MM.1S (cell line): ENCODE data around the gene UQCC2.

Experiments used
- EZH2phosphoT487 ChIP-seq: fragments of 300-600 bp; sonication (generic); IDR thresholded peaks from 2 replicates; pipeline ENCODE4 v1.6.1; 2018; ENCODE audit warnings: antibody characterized with exemption, low read length
- TF ChIP-seq, protein P1 (sequence below): fragments of 300-600 bp; sonication (generic); IDR thresholded peaks from 2 replicates; pipeline ENCODE4 v1.5.1; 2016; ENCODE audit warnings: antibody characterized with exemption, low read length, mixed read lengths

DNA sequence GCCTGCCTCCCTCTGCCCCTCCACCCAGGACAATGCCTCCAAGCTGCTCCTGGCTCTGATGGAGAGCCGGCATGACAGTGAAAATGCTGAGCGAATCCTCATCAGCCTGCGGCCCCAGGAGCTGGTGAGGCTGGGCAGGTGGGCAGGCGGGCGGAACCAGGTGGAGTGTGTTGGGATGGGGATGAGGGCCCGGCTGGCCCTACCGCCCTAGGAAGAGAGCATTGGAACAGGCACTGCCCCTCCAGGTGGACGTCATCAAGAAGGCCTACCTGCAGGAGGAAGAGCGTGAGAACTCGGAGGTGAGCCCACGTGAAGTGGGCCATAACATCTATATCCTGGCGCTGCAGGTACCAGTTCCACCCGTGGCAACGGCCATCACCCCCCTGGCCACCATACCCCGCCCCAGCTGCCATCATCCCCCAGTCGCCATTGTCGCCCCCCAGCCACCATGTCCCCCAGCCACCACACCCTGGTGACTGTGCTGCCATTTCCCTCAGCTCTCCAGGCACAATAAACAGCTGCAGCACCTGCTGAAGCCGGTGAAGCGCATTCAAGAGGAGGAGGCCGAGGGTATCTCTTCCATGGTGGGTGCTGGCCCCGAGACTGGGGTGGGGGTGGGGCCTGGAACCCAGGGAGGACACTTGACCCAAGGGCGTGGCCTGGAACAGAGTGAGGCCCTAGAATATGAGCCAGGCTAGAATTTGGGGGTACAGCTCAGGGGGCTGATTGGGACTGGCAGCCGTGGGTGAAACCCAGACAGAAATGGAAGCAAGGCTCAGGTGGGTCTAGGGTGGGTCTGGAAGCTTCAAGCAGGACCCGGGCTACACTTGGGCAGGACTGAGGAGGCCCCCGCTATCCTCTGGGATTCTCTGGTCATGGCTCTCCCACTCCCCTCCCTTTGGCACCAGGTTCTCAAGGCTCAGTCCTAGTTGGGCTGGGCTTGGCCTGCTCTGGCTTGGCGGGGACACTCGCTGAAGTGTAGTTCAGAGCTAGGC is 24.2 kb downstream of the UQCC2 start:
- TF ChIP-seq, protein P1, sequence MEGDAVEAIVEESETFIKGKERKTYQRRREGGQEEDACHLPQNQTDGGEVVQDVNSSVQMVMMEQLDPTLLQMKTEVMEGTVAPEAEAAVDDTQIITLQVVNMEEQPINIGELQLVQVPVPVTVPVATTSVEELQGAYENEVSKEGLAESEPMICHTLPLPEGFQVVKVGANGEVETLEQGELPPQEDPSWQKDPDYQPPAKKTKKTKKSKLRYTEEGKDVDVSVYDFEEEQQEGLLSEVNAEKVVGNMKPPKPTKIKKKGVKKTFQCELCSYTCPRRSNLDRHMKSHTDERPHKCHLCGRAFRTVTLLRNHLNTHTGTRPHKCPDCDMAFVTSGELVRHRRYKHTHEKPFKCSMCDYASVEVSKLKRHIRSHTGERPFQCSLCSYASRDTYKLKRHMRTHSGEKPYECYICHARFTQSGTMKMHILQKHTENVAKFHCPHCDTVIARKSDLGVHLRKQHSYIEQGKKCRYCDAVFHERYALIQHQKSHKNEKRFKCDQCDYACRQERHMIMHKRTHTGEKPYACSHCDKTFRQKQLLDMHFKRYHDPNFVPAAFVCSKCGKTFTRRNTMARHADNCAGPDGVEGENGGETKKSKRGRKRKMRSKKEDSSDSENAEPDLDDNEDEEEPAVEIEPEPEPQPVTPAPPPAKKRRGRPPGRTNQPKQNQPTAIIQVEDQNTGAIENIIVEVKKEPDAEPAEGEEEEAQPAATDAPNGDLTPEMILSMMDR: no peak
- TF ChIP-seq EZH2phosphoT487: no peak
